ENCODE results near the gene MAP4K4.

DNA sequence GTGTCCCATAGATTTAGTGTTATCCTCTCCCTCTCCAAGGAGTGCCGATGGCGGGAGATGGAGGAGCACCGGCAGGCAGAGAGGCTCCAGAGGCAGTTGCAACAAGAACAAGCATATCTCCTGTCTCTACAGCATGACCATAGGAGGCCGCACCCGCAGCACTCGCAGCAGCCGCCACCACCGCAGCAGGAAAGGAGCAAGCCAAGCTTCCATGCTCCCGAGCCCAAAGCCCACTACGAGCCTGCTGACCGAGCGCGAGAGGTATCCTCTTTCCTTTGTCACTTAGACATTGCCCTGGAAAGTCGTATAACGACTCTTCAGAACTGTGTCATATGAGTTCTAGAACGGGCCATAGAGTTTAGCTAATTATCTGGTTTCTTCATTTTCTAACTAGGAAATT is 162.1 kb downstream of the MAP4K4 start:
- TF ChIP-seq EZH2phosphoT487 (IDR thresholded peaks at IDR 0.05; ENCODE audit: low read depth), result no peak
- TF ChIP-seq, protein P1, sequence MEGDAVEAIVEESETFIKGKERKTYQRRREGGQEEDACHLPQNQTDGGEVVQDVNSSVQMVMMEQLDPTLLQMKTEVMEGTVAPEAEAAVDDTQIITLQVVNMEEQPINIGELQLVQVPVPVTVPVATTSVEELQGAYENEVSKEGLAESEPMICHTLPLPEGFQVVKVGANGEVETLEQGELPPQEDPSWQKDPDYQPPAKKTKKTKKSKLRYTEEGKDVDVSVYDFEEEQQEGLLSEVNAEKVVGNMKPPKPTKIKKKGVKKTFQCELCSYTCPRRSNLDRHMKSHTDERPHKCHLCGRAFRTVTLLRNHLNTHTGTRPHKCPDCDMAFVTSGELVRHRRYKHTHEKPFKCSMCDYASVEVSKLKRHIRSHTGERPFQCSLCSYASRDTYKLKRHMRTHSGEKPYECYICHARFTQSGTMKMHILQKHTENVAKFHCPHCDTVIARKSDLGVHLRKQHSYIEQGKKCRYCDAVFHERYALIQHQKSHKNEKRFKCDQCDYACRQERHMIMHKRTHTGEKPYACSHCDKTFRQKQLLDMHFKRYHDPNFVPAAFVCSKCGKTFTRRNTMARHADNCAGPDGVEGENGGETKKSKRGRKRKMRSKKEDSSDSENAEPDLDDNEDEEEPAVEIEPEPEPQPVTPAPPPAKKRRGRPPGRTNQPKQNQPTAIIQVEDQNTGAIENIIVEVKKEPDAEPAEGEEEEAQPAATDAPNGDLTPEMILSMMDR (IDR thresholded peaks at IDR 0.05; ENCODE audit: low read depth, low read length), result no peak
